ENCODE results near the gene TRIM68.

- TF ChIP-seq E2F4 (CRISPR knock-in tag; IDR thresholded peaks at IDR 0.05; ENCODE audit: borderline replicate concordance, low read depth), result no peak
- TF ChIP-seq, protein P1, sequence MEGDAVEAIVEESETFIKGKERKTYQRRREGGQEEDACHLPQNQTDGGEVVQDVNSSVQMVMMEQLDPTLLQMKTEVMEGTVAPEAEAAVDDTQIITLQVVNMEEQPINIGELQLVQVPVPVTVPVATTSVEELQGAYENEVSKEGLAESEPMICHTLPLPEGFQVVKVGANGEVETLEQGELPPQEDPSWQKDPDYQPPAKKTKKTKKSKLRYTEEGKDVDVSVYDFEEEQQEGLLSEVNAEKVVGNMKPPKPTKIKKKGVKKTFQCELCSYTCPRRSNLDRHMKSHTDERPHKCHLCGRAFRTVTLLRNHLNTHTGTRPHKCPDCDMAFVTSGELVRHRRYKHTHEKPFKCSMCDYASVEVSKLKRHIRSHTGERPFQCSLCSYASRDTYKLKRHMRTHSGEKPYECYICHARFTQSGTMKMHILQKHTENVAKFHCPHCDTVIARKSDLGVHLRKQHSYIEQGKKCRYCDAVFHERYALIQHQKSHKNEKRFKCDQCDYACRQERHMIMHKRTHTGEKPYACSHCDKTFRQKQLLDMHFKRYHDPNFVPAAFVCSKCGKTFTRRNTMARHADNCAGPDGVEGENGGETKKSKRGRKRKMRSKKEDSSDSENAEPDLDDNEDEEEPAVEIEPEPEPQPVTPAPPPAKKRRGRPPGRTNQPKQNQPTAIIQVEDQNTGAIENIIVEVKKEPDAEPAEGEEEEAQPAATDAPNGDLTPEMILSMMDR (IDR thresholded peaks at IDR 0.05), result no peak
- no peak for TF ChIP-seq SMAD4 (CRISPR knock-in tag; IDR thresholded peaks at IDR 0.05)
Observed at GRCh38 chr11:4636136-4636535, 28.1 kb upstream of the TRIM68 start.

Measured in WTC11 (cell line).